HepG2 (cell line): Measurements from ENCODE around the gene ACSL1. TPM values are rescaled to one million over a fixed set of nuclear protein-coding genes. Genes with fewer than 3 reads are reported as not detected.

Experiments
- CAMTA2 ChIP-seq: sonication (generic); formaldehyde crosslinking; IDR thresholded peaks from 2 replicates; pipeline ENCODE4 v1.4.0; 2020; ENCODE audit warnings: mild to moderate bottlenecking, missing genetic modification reagents, borderline replicate concordance
- CBFB ChIP-seq: sonication (generic); formaldehyde crosslinking; IDR thresholded peaks from 2 replicates; pipeline ENCODE4 v1.4.0; 2020; ENCODE audit warnings: missing genetic modification reagents
- CERS6 ChIP-seq: sonication (generic); formaldehyde crosslinking; IDR thresholded peaks from 2 replicates; pipeline ENCODE4 v1.5.0; 2020; ENCODE audit warnings: missing genetic modification reagents
- DNMT3B ChIP-seq: conservative IDR thresholded peaks from 2 replicates; pipeline ENCODE4 v1.6.1; 2016; ENCODE audit warnings: missing biosample characterization, control low read depth
- ELF4 ChIP-seq: sonication (generic); formaldehyde crosslinking; IDR thresholded peaks from 2 replicates; pipeline ENCODE4 v1.5.0; 2020; ENCODE audit warnings: missing genetic modification reagents, mild to moderate bottlenecking, moderate library complexity, borderline replicate concordance
- HHEX ChIP-seq: IDR thresholded peaks from 2 replicates; pipeline ENCODE4 v1.6.1; 2016; ENCODE audit warnings: control low read depth
- HIC2 ChIP-seq: sonication (generic); formaldehyde crosslinking; IDR thresholded peaks from 2 replicates; pipeline ENCODE4 v1.9.0; 2022; ENCODE audit warnings: low read depth, missing genetic modification reagents
- MAZ ChIP-seq, 2 experiments: sonication (generic) in 1 of 2; formaldehyde crosslinking in 1 of 2; IDR thresholded peaks; 2 replicates each; pipeline versions ENCODE4 v1.5.0 to v1.6.1; 2012 to 2020; ENCODE audit warnings: low read depth in 2 of 2, mild to moderate bottlenecking in 2 of 2, borderline replicate concordance in 1 of 2, improper control_type of control experiment in 1 of 2, low read length in 1 of 2, missing genetic modification reagents in 1 of 2, moderate library complexity in 1 of 2
- MED13 ChIP-seq: sonication (generic); formaldehyde crosslinking; IDR thresholded peaks from 2 replicates; pipeline ENCODE4 v1.5.0; 2020; ENCODE audit warnings: missing genetic modification reagents
- NR2F1 ChIP-seq, 2 experiments: fragments of 450-650 bp in 1 of 2; formaldehyde crosslinking in 1 of 2; IDR thresholded peaks; 2 replicates each; pipeline versions ENCODE4 v1.5.0 to v1.6.1; 2016 to 2020; ENCODE audit warnings: mild to moderate bottlenecking in 1 of 2, missing compliant biosample characterization in 1 of 2, missing genetic modification reagents in 1 of 2, moderate library complexity in 1 of 2
- PAWR ChIP-seq: sonication (generic); formaldehyde crosslinking; IDR thresholded peaks from 2 replicates; pipeline ENCODE4 v1.4.0; 2020; ENCODE audit warnings: missing genetic modification reagents, mild to moderate bottlenecking, borderline replicate concordance
- PHF8 ChIP-seq: sonication (generic); formaldehyde crosslinking; IDR thresholded peaks from 2 replicates; pipeline ENCODE4 v1.5.0; 2020; ENCODE audit warnings: missing genetic modification reagents
- POLR2A ChIP-seq, 2 experiments: IDR thresholded peaks; 2 replicates each; pipeline ENCODE4 v1.6.1; 2011; ENCODE audit warnings: low read depth in 2 of 2, low read length in 2 of 2, mild to moderate bottlenecking in 1 of 2, moderate library complexity in 1 of 2; ENCODE audit not compliant: insufficient read depth in 1 of 2
- RFXANK ChIP-seq: IDR thresholded peaks from 2 replicates; pipeline ENCODE4 v1.6.1; 2016
- TEAD3 ChIP-seq: optimal IDR thresholded peaks from 2 replicates; pipeline ENCODE3; 2016; ENCODE audit warnings: borderline replicate concordance
- THAP11 ChIP-seq: IDR thresholded peaks from 2 replicates; pipeline ENCODE4 v1.6.1; 2016; ENCODE audit warnings: missing biosample characterization, missing genetic modification reagents
- THAP8 ChIP-seq: sonication (generic); formaldehyde crosslinking; IDR thresholded peaks from 2 replicates; pipeline ENCODE4 v1.5.1; 2020; ENCODE audit warnings: missing genetic modification reagents, mild to moderate bottlenecking, borderline replicate concordance
- ZBTB49 ChIP-seq: sonication (generic); formaldehyde crosslinking; IDR thresholded peaks from 2 replicates; pipeline ENCODE4 v1.4.0; 2020; ENCODE audit warnings: missing genetic modification reagents, borderline replicate concordance
- ZMAT3 ChIP-seq: sonication (generic); formaldehyde crosslinking; conservative IDR thresholded peaks from 2 replicates; pipeline ENCODE4 v1.7.0; 2021; ENCODE audit warnings: missing genetic modification reagents
- ZMYM3 ChIP-seq: sonication (generic); formaldehyde crosslinking; IDR thresholded peaks from 2 replicates; pipeline ENCODE4 v1.5.1; 2020; ENCODE audit warnings: mild to moderate bottlenecking, missing genetic modification reagents
- ZNF329 ChIP-seq: sonication (generic); formaldehyde crosslinking; IDR thresholded peaks from 2 replicates; pipeline ENCODE4 v1.9.0; 2021; ENCODE audit warnings: low read depth, mild to moderate bottlenecking, missing genetic modification reagents
- ZNF367 ChIP-seq: sonication (generic); formaldehyde crosslinking; IDR thresholded peaks from 2 replicates; pipeline ENCODE4 v1.4.0; 2020; ENCODE audit warnings: missing genetic modification reagents, borderline replicate concordance
- ZNF709 ChIP-seq: sonication (generic); formaldehyde crosslinking; IDR thresholded peaks from 2 replicates; pipeline ENCODE4 v1.5.0; 2020; ENCODE audit warnings: mild to moderate bottlenecking, missing genetic modification reagents
- ZNF768 ChIP-seq: sonication (generic); formaldehyde crosslinking; IDR thresholded peaks from 2 replicates; pipeline ENCODE4 v1.4.0; 2020; ENCODE audit warnings: missing genetic modification reagents
- polyA plus RNA-seq, 8 experiments: library from polyadenylated mRNA; depleted of rRNA in 3 of 8; stranded (reverse) in 7 of 8; unstranded in 1 of 8; fragments of >200 nt; fragmentation: Illumina TruSeq in 4 of 8; extraction: Trizol in 4 of 8; gene quantifications; 2 replicates each; pipeline versions ENCODE4 v1.2.1 to v1.2.3, GENCODE V29; 2011 to 2016; ENCODE audit warnings: low read depth in 4 of 8, missing spikeins in 1 of 8, mixed read lengths in 1 of 8; ENCODE audit not compliant: insufficient read depth in 1 of 8
- total RNA-seq, 5 experiments: library from RNA; depleted of rRNA; stranded (reverse); fragments of >200 nt; fragmentation: Illumina TruSeq; extraction: Trizol; gene quantifications; 2 replicates each; pipeline ENCODE4 v1.2.3, GENCODE V29; 2016; ENCODE audit warnings: low read depth in 1 of 5

ACSL1 gene
- total and polyA plus RNA-seq, 2 of the 13 experiments (the other 11 are each of a cell fraction or from before 2014, with no cell fraction given) = 10.0 to 29.8 TPM

GRCh38 chr4:184838249-184839074 is 12.7 kb upstream of the ACSL1 start (continued):
- TF ChIP-seq ZBTB49 (no peak), HIC2 (CRISPR knock-in tag) (no peak), CERS6 (no peak), ZNF367 (CRISPR knock-in tag) (no peak), RFXANK (CRISPR knock-in tag) (no peak), HHEX (CRISPR knock-in tag) (peak; percentile 99), NR2F1 (CRISPR knock-in tag; IDR thresholded peaks at IDR 0.05) (peak; percentile 82 to 84), PAWR (CRISPR knock-in tag) (no peak), CAMTA2 (CRISPR knock-in tag) (no peak), ZMAT3 (CRISPR knock-in tag) (no peak), POLR2A (IDR thresholded peaks at IDR 0.05; ENCODE audit: insufficient read depth in 1 of 2, low read depth in 2 of 2, low read length in 2 of 2) (no peak), CBFB (peak; percentile 17; the same call in 1 of the 2 replicates), MED13 (CRISPR knock-in tag) (no peak), THAP11 (peak; percentile 45), ELF4 (no peak; the same call in 1 of the 2 replicates), THAP8 (CRISPR knock-in tag) (no peak), ZMYM3 (CRISPR knock-in tag) (0 out of 2 replicates have a peak, but pooled peaks have one; percentile 24), ZNF329 (no peak), MAZ (IDR thresholded peaks at IDR 0.05; ENCODE audit: borderline replicate concordance, low read depth, low read length) (no peak), MAZ (CRISPR knock-in tag; IDR thresholded peaks at IDR 0.05; ENCODE audit: low read depth) (0 out of 2 replicates have a peak, but pooled peaks have one; percentile 12), ZNF768 (CRISPR knock-in tag) (no peak), ZNF709 (CRISPR knock-in tag) (no peak), TEAD3 (CRISPR knock-in tag) (peak; percentile 38), DNMT3B (CRISPR knock-in tag) (no peak), PHF8 (CRISPR knock-in tag) (no peak)
